ENCODE results near the gene NUP62.

- TF ChIP-seq POLR2A (IDR thresholded peaks at IDR 0.05; ENCODE audit: low read length) (no peak), GATA1 (IDR thresholded peaks at IDR 0.05; ENCODE audit: low read depth, low read length) (no peak)
Measured at GRCh38 chr19:49924004-49924880, 5.1 kb downstream of the NUP62 start.
